Karpas-422 (cell line): Measurements from ENCODE around the gene TAF4B. TPM values are rescaled to one million over a fixed set of nuclear protein-coding genes. Genes with fewer than 3 reads are reported as not detected.

ENCODE experiments used
- small RNA-seq: library from RNA; depleted of rRNA; stranded (forward); fragments of <200 nt; gene quantifications from one replicate; pipeline ENCODE3, GENCODE V24; 2014
- total RNA-seq: library from RNA; depleted of rRNA; stranded (reverse); fragments of >200 nt; shearing (Covaris generic); gene quantifications from 2 replicates; pipeline ENCODE4 v1.2.3, GENCODE V29; 2014; ENCODE audit warnings: low replicate concordance; rRNA removed

The TAF4B gene
- total RNA-seq, 1 experiment from 2014 or later = 71.1 TPM

Small RNA genes within 50 kb of the gene (small RNA-seq; reads per million reads assigned to genes)
- not detected for gene RNU6-1289P

Other genes with a start within 250 kb of the TAF4B start
- 123 and 146 TPM in 2 replicates for gene SS18, start 135.8 kb upstream of the TAF4B start, total RNA-seq
- not detected in 2 replicates for gene PSMA8, start 92.6 kb upstream of the TAF4B start, total RNA-seq